GM12865 (cell line): ENCODE measurements around the gene LIMCH1.

Source experiments
- DNase-seq: peaks from one replicate; pipeline ENCODE4 v3.0.0; 2010; ENCODE audit warnings: low read depth
- H3K4me3 ChIP-seq: 2 replicates; pipeline ENCODE4 v1.5.1; 2011; ENCODE audit warnings: mild to moderate bottlenecking, low read depth, low read length, control low read depth
- TF ChIP-seq, protein P1 (sequence below): IDR thresholded peaks from 2 replicates; pipeline ENCODE4 v1.5.1; 2011; ENCODE audit warnings: low read length, control low read depth, low read depth, inconsistent platforms; ENCODE audit not compliant: insufficient read depth; ENCODE audit errors: missing control alignments

LIMCH1 gene

DNA sequence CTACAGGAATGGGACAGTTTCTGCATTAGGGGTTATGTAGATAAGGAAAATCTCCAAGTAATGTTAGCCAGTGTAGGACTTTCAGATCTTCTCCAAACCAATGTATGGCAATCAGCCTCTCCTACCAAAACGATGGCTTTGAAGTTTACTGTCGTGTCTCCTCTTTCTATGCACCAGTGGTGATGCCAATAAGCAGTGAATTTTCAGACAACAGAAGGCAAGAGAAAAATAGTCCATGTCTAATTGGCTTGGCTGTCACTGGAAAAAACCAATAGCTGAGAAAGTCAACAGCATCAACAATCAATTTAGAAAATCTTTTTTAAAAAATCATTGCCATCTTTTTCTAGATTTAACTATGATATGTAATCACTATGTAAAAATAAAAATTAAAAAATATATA is 35.0 kb downstream of the LIMCH1 start:
- no peak overlapping the region for H3K4me3 ChIP-seq
- no peak for DNase-seq
- TF ChIP-seq, protein P1, sequence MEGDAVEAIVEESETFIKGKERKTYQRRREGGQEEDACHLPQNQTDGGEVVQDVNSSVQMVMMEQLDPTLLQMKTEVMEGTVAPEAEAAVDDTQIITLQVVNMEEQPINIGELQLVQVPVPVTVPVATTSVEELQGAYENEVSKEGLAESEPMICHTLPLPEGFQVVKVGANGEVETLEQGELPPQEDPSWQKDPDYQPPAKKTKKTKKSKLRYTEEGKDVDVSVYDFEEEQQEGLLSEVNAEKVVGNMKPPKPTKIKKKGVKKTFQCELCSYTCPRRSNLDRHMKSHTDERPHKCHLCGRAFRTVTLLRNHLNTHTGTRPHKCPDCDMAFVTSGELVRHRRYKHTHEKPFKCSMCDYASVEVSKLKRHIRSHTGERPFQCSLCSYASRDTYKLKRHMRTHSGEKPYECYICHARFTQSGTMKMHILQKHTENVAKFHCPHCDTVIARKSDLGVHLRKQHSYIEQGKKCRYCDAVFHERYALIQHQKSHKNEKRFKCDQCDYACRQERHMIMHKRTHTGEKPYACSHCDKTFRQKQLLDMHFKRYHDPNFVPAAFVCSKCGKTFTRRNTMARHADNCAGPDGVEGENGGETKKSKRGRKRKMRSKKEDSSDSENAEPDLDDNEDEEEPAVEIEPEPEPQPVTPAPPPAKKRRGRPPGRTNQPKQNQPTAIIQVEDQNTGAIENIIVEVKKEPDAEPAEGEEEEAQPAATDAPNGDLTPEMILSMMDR, result no peak

DNA sequence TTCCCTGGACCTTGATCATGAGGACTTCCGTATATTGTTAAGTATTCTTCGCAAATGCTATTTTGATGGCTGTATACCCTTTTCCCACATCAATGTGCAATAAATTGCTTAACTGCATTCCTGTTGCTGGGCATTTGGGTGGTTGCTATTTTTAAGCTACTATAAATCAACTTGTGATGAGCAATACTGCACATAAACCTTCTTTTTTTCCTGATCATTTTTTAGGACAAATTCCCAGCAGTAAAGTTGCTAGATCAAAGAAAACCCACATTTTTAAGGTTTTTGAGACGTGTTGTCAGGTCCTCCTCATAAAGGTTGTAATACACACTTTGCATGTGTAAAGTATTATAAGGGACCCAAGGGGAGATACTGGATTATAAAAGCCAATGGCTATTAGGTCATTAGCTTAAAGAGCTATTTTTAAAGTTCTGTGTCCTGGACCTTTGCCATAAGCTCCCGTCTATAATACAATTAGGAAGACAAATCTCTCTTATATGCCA is 35.6 kb downstream of the LIMCH1 start:
- TF ChIP-seq, protein P1, result no peak
- no peak overlapping the region for H3K4me3 ChIP-seq
- no peak for DNase-seq

DNA sequence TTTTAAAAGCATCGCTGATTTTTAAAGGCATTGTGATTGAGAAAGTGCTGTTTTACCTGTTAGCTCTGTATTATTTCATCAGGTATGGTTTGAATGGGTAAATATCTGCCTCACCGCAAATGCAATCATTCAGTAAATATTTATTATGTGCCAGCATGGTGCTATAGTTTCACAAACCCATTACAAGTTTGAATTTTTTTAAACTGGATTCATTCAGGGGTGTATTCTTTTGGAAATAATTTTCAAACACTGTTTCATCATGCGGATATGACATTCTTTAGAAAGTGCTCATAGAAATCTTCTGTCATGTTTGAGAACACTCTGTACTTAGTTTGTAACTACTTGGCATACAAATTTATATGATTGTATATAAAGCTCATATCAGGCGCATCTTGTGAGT is 37.2 kb downstream of the LIMCH1 start:
- TF ChIP-seq, protein P1, result no peak
- H3K4me3 ChIP-seq, result no peak overlapping the region
- DNase-seq, result no peak

DNA sequence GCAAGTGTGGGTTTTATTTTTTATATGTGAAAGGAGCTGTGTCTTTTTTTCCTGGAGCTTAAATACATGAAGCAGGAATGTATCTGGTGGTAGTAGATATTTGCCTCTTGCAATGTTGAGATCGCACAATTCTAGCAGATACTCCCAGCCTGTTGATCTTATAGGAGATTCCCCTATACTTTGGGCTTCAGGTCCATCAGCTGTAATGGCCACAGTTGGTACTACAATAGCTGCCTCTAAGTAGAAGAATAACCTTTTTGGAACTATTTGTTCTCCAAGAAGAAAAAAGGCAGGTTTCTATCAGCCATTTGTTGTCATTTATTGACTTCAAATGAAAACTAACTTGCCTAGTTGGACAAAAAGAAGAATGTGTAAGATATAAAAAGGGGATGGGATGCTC is 37.7 kb downstream of the LIMCH1 start:
- DNase-seq, result no peak
- TF ChIP-seq, protein P1, result no peak
- no peak overlapping the region for H3K4me3 ChIP-seq

DNA sequence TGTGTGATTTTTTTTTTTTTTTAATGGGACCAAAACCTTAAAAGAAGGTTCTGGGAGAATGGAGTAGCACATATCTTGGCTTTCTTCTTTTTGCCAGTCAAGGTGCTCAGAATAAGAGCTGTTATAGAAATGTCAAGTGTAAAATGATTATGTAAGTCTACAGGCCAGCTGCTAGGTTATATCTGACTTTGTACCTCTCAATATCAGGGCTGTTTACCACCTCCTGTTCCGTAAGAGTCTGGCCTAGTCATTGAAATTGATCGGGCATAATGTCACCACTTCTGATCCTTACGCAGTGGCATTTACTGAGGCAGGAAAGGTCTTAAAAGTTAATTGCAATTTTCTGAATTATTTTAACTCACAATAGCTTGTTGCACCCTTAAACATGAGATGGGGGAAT is 41.1 kb downstream of the LIMCH1 start:
- H3K4me3 ChIP-seq, result no peak overlapping the region
- TF ChIP-seq, protein P1, result no peak
- no peak for DNase-seq

DNA sequence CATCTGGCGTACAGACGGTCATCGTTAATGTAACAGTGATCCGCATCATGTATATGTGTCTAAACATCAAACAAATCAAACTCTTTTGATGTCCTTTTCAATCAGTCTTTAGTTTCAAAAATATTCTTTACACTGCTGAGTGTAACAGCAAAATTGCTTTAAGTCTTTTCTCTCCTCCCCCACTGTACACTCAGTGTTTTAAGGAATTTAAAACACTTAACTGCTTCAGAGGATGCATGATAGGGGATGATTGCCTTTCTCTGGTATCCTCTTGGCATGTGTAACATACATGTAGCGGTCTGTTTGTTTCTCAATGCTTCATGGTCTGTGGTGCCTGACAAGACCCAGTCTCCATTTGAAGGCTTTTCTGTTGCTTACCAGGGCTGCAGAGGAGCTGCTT is 41.6 kb downstream of the LIMCH1 start:
- DNase-seq, result no peak
- H3K4me3 ChIP-seq, result no peak overlapping the region
- TF ChIP-seq, protein P1, result no peak

DNA sequence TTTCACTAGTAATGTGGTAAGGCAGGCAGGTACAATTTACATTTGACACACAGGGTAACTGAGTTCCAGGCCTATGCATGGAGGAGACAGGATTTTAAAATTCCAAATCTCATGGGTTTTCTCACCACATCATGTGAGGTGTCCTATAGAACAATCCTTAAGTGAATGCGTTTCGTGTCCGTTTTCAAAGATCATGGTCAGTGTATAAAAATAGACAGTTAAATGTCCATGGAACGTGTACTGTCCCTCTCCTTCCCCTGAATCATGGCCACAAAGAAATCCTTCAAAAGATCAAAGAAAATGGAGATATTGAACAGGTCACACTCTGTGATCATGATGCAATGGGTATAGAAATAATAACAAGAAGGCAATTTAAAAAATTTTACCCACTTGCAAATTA is 42.0 kb downstream of the LIMCH1 start:
- TF ChIP-seq, protein P1, result no peak
- no peak overlapping the region for H3K4me3 ChIP-seq
- no peak for DNase-seq
